ENCODE data around the gene PURB. TPM values are rescaled to one million over a fixed set of nuclear protein-coding genes. Genes with fewer than 3 reads are reported as not detected.
"Not testable (repeated sequence)": the region's sequence is repeated elsewhere in the genome, so short reads cannot be mapped to it uniquely, and the experiment has no call there.

PURB gene
- total RNA-seq, 2 donors from 2014 or later: 10.0 to 12.9 TPM

GRCh38 chr7:44847920-44848634 lies 37.3 kb downstream of the PURB start, which contains the start of gene H2AZ2:
Gene H2AZ2, minus strand, starts transcription at chr7:44848087. Its CDS starts 116 bp downstream, at chr7:44847971.
- no peaks in the 10 kb centered on the region for H3K36me3 ChIP-seq
- no peaks in the 10 kb centered on the region for H3K27me3 ChIP-seq
- H3K27ac ChIP-seq: peak within 1 kb of the TSS; percentile 94 to 96
- H3K9me3 ChIP-seq: no peaks in the 10 kb centered on the region
- DNase-seq (ENCODE audit: low spot score): peak; percentile 100
- TF ChIP-seq CTCF (IDR thresholded peaks at IDR 0.05): peak in 1 of 2 donors; percentile 2
- peaks cover 0 to 37% of the 10 kb centered on the region in 2 donors for H3K4me1 ChIP-seq
- H3K4me3 ChIP-seq: peak within 1 kb of the TSS; percentile 45 to 71

- peak; percentile 89 for DNase-seq (ENCODE audit: low spot score)
- no peaks in the 10 kb centered on the region for H3K27me3 ChIP-seq
- H3K4me3 ChIP-seq: peak overlapping the region; percentile 45 to 71
- peaks cover 0 to 40% of the 10 kb centered on the region in 2 donors for H3K4me1 ChIP-seq
- no peaks in the 10 kb centered on the region for H3K36me3 ChIP-seq
- H3K9me3 ChIP-seq: no peaks in the 10 kb centered on the region
- peak; percentile 77 to 92 for TF ChIP-seq CTCF (IDR thresholded peaks at IDR 0.05)
- peak overlapping the region; percentile 92 to 96 for H3K27ac ChIP-seq
Measured at GRCh38 chr7:44847509-44847919, 37.8 kb downstream of the PURB start.

GRCh38 chr7:44846816-44847508 lies 38.4 kb downstream of the PURB start:
- Histone ChIP-seq H3K27ac (peak overlapping the region; percentile 92 to 96), H3K4me1 (peaks cover 0 to 41% of the 10 kb centered on the region in 2 donors), H3K27me3 (no peaks in the 10 kb centered on the region)

GRCh38 chr7:44846390-44846789 lies 38.9 kb downstream of the PURB start:
- peak overlapping the region; percentile 92 to 96 for H3K27ac ChIP-seq

More at GRCh38 chr7:44846816-44847508, 38.4 kb downstream of the PURB start:
- no peak for TF ChIP-seq CTCF (IDR thresholded peaks at IDR 0.05)
- Histone ChIP-seq H3K4me3 (peak overlapping the region; percentile 45 to 71), H3K9me3 (no peaks in the 10 kb centered on the region), H3K36me3 (no peaks in the 10 kb centered on the region)
- DNase-seq (ENCODE audit: low spot score): no peak

GRCh38 chr7:44845451-44845850 lies 39.9 kb downstream of the PURB start:
- Histone ChIP-seq H3K27ac (peak overlapping the region; percentile 13 to 96), H3K36me3 (peaks cover 4% of the 10 kb centered on the region), H3K27me3 (no peaks in the 10 kb centered on the region), H3K4me1 (peaks cover 0 to 44% of the 10 kb centered on the region in 2 donors), H3K4me3 (no peak overlapping the region), H3K9me3 (no peaks in the 10 kb centered on the region)
- no peak for TF ChIP-seq CTCF (IDR thresholded peaks at IDR 0.05)
- no peak for DNase-seq (ENCODE audit: low spot score)

More at GRCh38 chr7:44846390-44846789, 38.9 kb downstream of the PURB start:
- H3K9me3 ChIP-seq; DNase-seq (ENCODE audit: low spot score); H3K36me3 ChIP-seq; H3K27me3 ChIP-seq: not testable (repeated sequence)
- Histone ChIP-seq H3K4me3 (peak overlapping the region; percentile 45 to 71), H3K4me1 (peaks cover 0 to 44% of the 10 kb centered on the region in 2 donors)

- DNase-seq (ENCODE audit: low spot score); H3K9me3 ChIP-seq; H3K27ac ChIP-seq; H3K27me3 ChIP-seq; H3K4me3 ChIP-seq: not testable (repeated sequence)
- peaks cover 23% of the 10 kb centered on the region for H3K36me3 ChIP-seq
- H3K4me1 ChIP-seq: peaks cover 0 to 36% of the 10 kb centered on the region in 2 donors
Measured at GRCh38 chr7:44843440-44843839, 41.9 kb downstream of the PURB start.

- H3K27ac ChIP-seq: peak overlapping the region; percentile 1 to 43
- not testable (repeated sequence) for H3K27me3 ChIP-seq; DNase-seq (ENCODE audit: low spot score); H3K9me3 ChIP-seq; H3K4me3 ChIP-seq
- H3K4me1 ChIP-seq: peaks cover 0 to 36% of the 10 kb centered on the region in 2 donors
- peaks cover 31% of the 10 kb centered on the region for H3K36me3 ChIP-seq
Measured at GRCh38 chr7:44842675-44843074, 42.7 kb downstream of the PURB start.

Data from right atrium auricular region (tissue), 2 donors.